ENCODE measurements around the gene TAAR1. TPM values are rescaled to one million over a fixed set of nuclear protein-coding genes. Genes with fewer than 3 reads are reported as not detected.

Gene TAAR1
- total and polyA plus RNA-seq, 2 donors (not counting 1 experiment from before 2014, with no cell fraction given): not detected

- Histone ChIP-seq H3K4me2 (ENCODE audit: extremely low read depth, insufficient read depth, low read length) (no peak overlapping the region), H4K20me1 (ENCODE audit: control insufficient read depth, extremely low read depth, insufficient read depth, low read length) (no peaks in the 10 kb centered on the region), H3K36me3 (ENCODE audit: control insufficient read depth, insufficient read depth, low read length) (no peaks in the 10 kb centered on the region), H3K79me2 (ENCODE audit: control insufficient read depth, insufficient read depth, low read length) (no peaks in the 10 kb centered on the region), H2AFZ (ENCODE audit: low read length) (no peak overlapping the region), H3K4me1 (ENCODE audit: control insufficient read depth, extremely low read depth, insufficient read depth, low read length) (no peaks in the 10 kb centered on the region), H3K27me3 (ENCODE audit: control insufficient read depth, insufficient read depth, low read length) (no peaks in the 10 kb centered on the region), H3K9me3 (ENCODE audit: control insufficient read depth, insufficient read depth, low read depth, low read length) (no peaks in the 10 kb centered on the region), H3K4me3 (replicated peaks in 1 of 4; ENCODE audit: control extremely low read depth in 1 of 4, insufficient read depth in 1 of 4, low read depth in 3 of 4, low read length in 4 of 4) (no peak overlapping the region), H3K27ac (ENCODE audit: insufficient read depth, low read length) (no peak overlapping the region), H3K9ac (ENCODE audit: insufficient read depth, low read length) (no peak overlapping the region)
- no peak for TF ChIP-seq EZH2 (IDR thresholded peaks at IDR 0.05; ENCODE audit: low read length, missing control alignments)
- TF ChIP-seq CTCF (conservative IDR thresholded peaks at IDR 0.05 in 1 of 2, IDR thresholded peaks at IDR 0.05 in 1 of 2; ENCODE audit: low read depth in 1 of 2, low read length in 2 of 2): no peak
- peak in 1 of 2 donors; percentile 39 for DNase-seq (ENCODE audit: low read depth in 2 of 2)
Observed at GRCh38 chr6:132703936-132704335, 45.0 kb upstream of the TAAR1 start.

- Histone ChIP-seq H3K79me2 (ENCODE audit: control insufficient read depth, insufficient read depth, low read length) (no peaks in the 10 kb centered on the region), H3K9ac (ENCODE audit: insufficient read depth, low read length) (no peak overlapping the region), H2AFZ (ENCODE audit: low read length) (no peak overlapping the region), H3K27ac (ENCODE audit: insufficient read depth, low read length) (no peak overlapping the region), H3K4me1 (ENCODE audit: control insufficient read depth, extremely low read depth, insufficient read depth, low read length) (no peaks in the 10 kb centered on the region), H3K27me3 (ENCODE audit: control insufficient read depth, insufficient read depth, low read length) (no peaks in the 10 kb centered on the region), H4K20me1 (ENCODE audit: control insufficient read depth, extremely low read depth, insufficient read depth, low read length) (no peaks in the 10 kb centered on the region), H3K36me3 (ENCODE audit: control insufficient read depth, insufficient read depth, low read length) (no peaks in the 10 kb centered on the region), H3K4me3 (replicated peaks in 1 of 4; ENCODE audit: control extremely low read depth in 1 of 4, insufficient read depth in 1 of 4, low read depth in 3 of 4, low read length in 4 of 4) (no peak overlapping the region), H3K9me3 (ENCODE audit: control insufficient read depth, insufficient read depth, low read depth, low read length) (no peaks in the 10 kb centered on the region), H3K4me2 (ENCODE audit: extremely low read depth, insufficient read depth, low read length) (no peak overlapping the region)
- TF ChIP-seq EZH2 (IDR thresholded peaks at IDR 0.05; ENCODE audit: low read length, missing control alignments) (no peak), CTCF (conservative IDR thresholded peaks at IDR 0.05 in 1 of 2, IDR thresholded peaks at IDR 0.05 in 1 of 2; ENCODE audit: low read depth in 1 of 2, low read length in 2 of 2) (no peak)
- DNase-seq (ENCODE audit: low read depth in 2 of 2): no peak
Observed at GRCh38 chr6:132698608-132699007, 39.6 kb upstream of the TAAR1 start.

- Histone ChIP-seq H3K27ac (ENCODE audit: insufficient read depth, low read length) (no peak overlapping the region), H3K4me3 (replicated peaks in 1 of 4; ENCODE audit: control extremely low read depth in 1 of 4, insufficient read depth in 1 of 4, low read depth in 3 of 4, low read length in 4 of 4) (no peak overlapping the region), H3K4me1 (ENCODE audit: control insufficient read depth, extremely low read depth, insufficient read depth, low read length) (no peaks in the 10 kb centered on the region), H4K20me1 (ENCODE audit: control insufficient read depth, extremely low read depth, insufficient read depth, low read length) (no peaks in the 10 kb centered on the region), H3K9me3 (ENCODE audit: control insufficient read depth, insufficient read depth, low read depth, low read length) (no peaks in the 10 kb centered on the region), H3K36me3 (ENCODE audit: control insufficient read depth, insufficient read depth, low read length) (no peaks in the 10 kb centered on the region), H3K79me2 (ENCODE audit: control insufficient read depth, insufficient read depth, low read length) (no peaks in the 10 kb centered on the region), H2AFZ (ENCODE audit: low read length) (no peak overlapping the region), H3K27me3 (ENCODE audit: control insufficient read depth, insufficient read depth, low read length) (no peaks in the 10 kb centered on the region), H3K9ac (ENCODE audit: insufficient read depth, low read length) (no peak overlapping the region), H3K4me2 (ENCODE audit: extremely low read depth, insufficient read depth, low read length) (no peak overlapping the region)
- no peak for DNase-seq (ENCODE audit: low read depth in 2 of 2)
- no peak for TF ChIP-seq EZH2 (IDR thresholded peaks at IDR 0.05; ENCODE audit: low read length, missing control alignments)
- no peak for TF ChIP-seq CTCF (conservative IDR thresholded peaks at IDR 0.05 in 1 of 2, IDR thresholded peaks at IDR 0.05 in 1 of 2; ENCODE audit: low read depth in 1 of 2, low read length in 2 of 2)
Observed at GRCh38 chr6:132695773-132696172, 36.8 kb upstream of the TAAR1 start.

Data from fibroblast of lung (primary cell).